ENCODE measurements around the gene AMDHD2. TPM values are rescaled to one million over a fixed set of nuclear protein-coding genes. Genes with fewer than 3 reads are reported as not detected.
A peak's percentile ranks its signal among the peaks of the same experiment; 100 is the strongest.

The AMDHD2 gene
- total RNA-seq, 4 donors from 2014 or later: 30.2 to 115 (median 52.4) TPM

GRCh38 chr16:2480948-2481347, 39.2 kb upstream of the AMDHD2 start:
- Histone ChIP-seq H3K36me3 (no peaks in the 10 kb centered on the region), H3K4me1 (peaks cover 14 to 25% (median 18%) of the 10 kb centered on the region in 4 donors), H3K27me3 (no peaks in the 10 kb centered on the region), H3K4me3 (no peak overlapping the region), H3K27ac (peak overlapping the region in 3 of 4 donors; percentile 39 to 54 (median 41)), H3K9me3 (no peaks in the 10 kb centered on the region)
- 58% methylated on average over 11 of the region's 12 CpGs; no CpG with 5 or more reads in 1 of the 2 donors for WGBS, 2 donors (ENCODE audit: low coverage in 1 of 2)
- peak; percentile 80 for DNase-seq
- TF ChIP-seq EP300 (IDR thresholded peaks at IDR 0.05; ENCODE audit: low read depth) (no peak), POLR2A (IDR thresholded peaks at IDR 0.05) (no peak), POLR2AphosphoS5 (IDR thresholded peaks at IDR 0.05) (no peak)
- TF ChIP-seq, protein P1, sequence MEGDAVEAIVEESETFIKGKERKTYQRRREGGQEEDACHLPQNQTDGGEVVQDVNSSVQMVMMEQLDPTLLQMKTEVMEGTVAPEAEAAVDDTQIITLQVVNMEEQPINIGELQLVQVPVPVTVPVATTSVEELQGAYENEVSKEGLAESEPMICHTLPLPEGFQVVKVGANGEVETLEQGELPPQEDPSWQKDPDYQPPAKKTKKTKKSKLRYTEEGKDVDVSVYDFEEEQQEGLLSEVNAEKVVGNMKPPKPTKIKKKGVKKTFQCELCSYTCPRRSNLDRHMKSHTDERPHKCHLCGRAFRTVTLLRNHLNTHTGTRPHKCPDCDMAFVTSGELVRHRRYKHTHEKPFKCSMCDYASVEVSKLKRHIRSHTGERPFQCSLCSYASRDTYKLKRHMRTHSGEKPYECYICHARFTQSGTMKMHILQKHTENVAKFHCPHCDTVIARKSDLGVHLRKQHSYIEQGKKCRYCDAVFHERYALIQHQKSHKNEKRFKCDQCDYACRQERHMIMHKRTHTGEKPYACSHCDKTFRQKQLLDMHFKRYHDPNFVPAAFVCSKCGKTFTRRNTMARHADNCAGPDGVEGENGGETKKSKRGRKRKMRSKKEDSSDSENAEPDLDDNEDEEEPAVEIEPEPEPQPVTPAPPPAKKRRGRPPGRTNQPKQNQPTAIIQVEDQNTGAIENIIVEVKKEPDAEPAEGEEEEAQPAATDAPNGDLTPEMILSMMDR (IDR thresholded peaks at IDR 0.05): no peak
- intact Hi-C loops (cut with DNase I; ENCODE audit: low total_unique reads) (no loop called here), in situ Hi-C loops (cut with MboI; ENCODE audit: low pct_ligation_motif_present in 1 of 4, low pct_unique_long_range_greater_than_20kb in 1 of 4, low sequenced_read_pairs in 3 of 4) (loop anchor here in 3 of 4 donors (25.0 kb wide), 3 partner anchors 144 to 319 kb away; partner anchors contain the start of genes ABCA3 (in 2 of the 3), CASKIN1 (in 1 of the 3) and TRAF7 (in 1 of the 3))

- Histone ChIP-seq H3K9me3 (no peaks in the 10 kb centered on the region), H3K4me3 (no peak overlapping the region), H3K36me3 (no peaks in the 10 kb centered on the region), H3K27me3 (no peaks in the 10 kb centered on the region), H3K4me1 (peaks cover 11 to 20% (median 16%) of the 10 kb centered on the region in 4 donors), H3K27ac (no peak overlapping the region)
- intact Hi-C loops (cut with DNase I; ENCODE audit: low total_unique reads): no loop called here
- 67% methylated on average over 7 of the region's 7 CpGs; no CpG with 5 or more reads in 1 of the 2 donors for WGBS, 2 donors (ENCODE audit: low coverage in 1 of 2)
- DNase-seq: no peak
- TF ChIP-seq, protein P1 (IDR thresholded peaks at IDR 0.05): no peak
- TF ChIP-seq POLR2A (IDR thresholded peaks at IDR 0.05) (no peak), EP300 (IDR thresholded peaks at IDR 0.05; ENCODE audit: low read depth) (no peak)
- in situ Hi-C loops (cut with MboI; ENCODE audit: low pct_ligation_motif_present in 1 of 4, low pct_unique_long_range_greater_than_20kb in 1 of 4, low sequenced_read_pairs in 3 of 4): loop anchor here in 3 of 4 donors (25.0 kb wide), 3 partner anchors 144 to 319 kb away; partner anchors contain the start of genes ABCA3 (in 2 of the 3), CASKIN1 (in 1 of the 3) and TRAF7 (in 1 of the 3)
Measured at GRCh38 chr16:2481676-2482075, 38.5 kb upstream of the AMDHD2 start.

- H3K4me3 ChIP-seq: no peak overlapping the region
- WGBS, 2 donors (ENCODE audit: low coverage in 1 of 2): 79 to 93% methylated on average over 3 to 13 of the region's 13 CpGs
- TF ChIP-seq POLR2A (IDR thresholded peaks at IDR 0.05) (no peak), POLR2AphosphoS5 (IDR thresholded peaks at IDR 0.05) (no peak), EP300 (IDR thresholded peaks at IDR 0.05; ENCODE audit: low read depth) (no peak)
- TF ChIP-seq, protein P1 (IDR thresholded peaks at IDR 0.05): no peak
Measured at GRCh38 chr16:2482249-2482648, 37.9 kb upstream of the AMDHD2 start.

GRCh38 chr16:2482708-2483534, 37.2 kb upstream of the AMDHD2 start:
- in situ Hi-C loops (cut with MboI; ENCODE audit: low pct_ligation_motif_present in 1 of 4, low pct_unique_long_range_greater_than_20kb in 1 of 4, low sequenced_read_pairs in 3 of 4) (loop anchor here in 3 of 4 donors (25.0 kb wide), 3 partner anchors 146 to 321 kb away; partner anchors contain the start of genes ABCA3 (in 2 of the 3), CASKIN1 (in 1 of the 3) and TRAF7 (in 1 of the 3)), intact Hi-C loops (cut with DNase I; ENCODE audit: low total_unique reads) (no loop called here)
- 44 to 57% methylated on average over 7 to 32 of the region's 32 CpGs for WGBS, 2 donors (ENCODE audit: low coverage in 1 of 2)
- H3K9me3 ChIP-seq: no peaks in the 10 kb centered on the region
- peak; percentile 38 for DNase-seq
- peaks cover 11 to 28% (median 16%) of the 10 kb centered on the region in 4 donors for H3K4me1 ChIP-seq
- TF ChIP-seq EP300 (IDR thresholded peaks at IDR 0.05; ENCODE audit: low read depth): no peak
- TF ChIP-seq POLR2AphosphoS5 (IDR thresholded peaks at IDR 0.05): no peak
- TF ChIP-seq POLR2A (IDR thresholded peaks at IDR 0.05): no peak
- TF ChIP-seq, protein P1 (IDR thresholded peaks at IDR 0.05): no peak
- H3K27me3 ChIP-seq: no peaks in the 10 kb centered on the region
- H3K27ac ChIP-seq: peak overlapping the region; percentile 45 to 87 (median 67)
- peak overlapping the region in 1 of 4 donors; percentile 17 for H3K4me3 ChIP-seq
- H3K36me3 ChIP-seq: no peaks in the 10 kb centered on the region

More at GRCh38 chr16:2482249-2482648, 37.9 kb upstream of the AMDHD2 start:
- in situ Hi-C loops (cut with MboI; ENCODE audit: low pct_ligation_motif_present in 1 of 4, low pct_unique_long_range_greater_than_20kb in 1 of 4, low sequenced_read_pairs in 3 of 4) (loop anchor here in 3 of 4 donors (25.0 kb wide), 3 partner anchors 145 to 320 kb away; partner anchors contain the start of genes ABCA3 (in 2 of the 3), CASKIN1 (in 1 of the 3) and TRAF7 (in 1 of the 3)), intact Hi-C loops (cut with DNase I; ENCODE audit: low total_unique reads) (no loop called here)
- DNase-seq: no peak
- H3K27ac ChIP-seq: peak overlapping the region; percentile 45 to 87 (median 67)
- peaks cover 11 to 25% (median 16%) of the 10 kb centered on the region in 4 donors for H3K4me1 ChIP-seq
- H3K36me3 ChIP-seq: no peaks in the 10 kb centered on the region
- no peaks in the 10 kb centered on the region for H3K9me3 ChIP-seq
- no peaks in the 10 kb centered on the region for H3K27me3 ChIP-seq
